Raji (cell line): ENCODE measurements around the gene GNG7.

Source experiments
- POLR2A ChIP-seq: IDR thresholded peaks from 2 replicates; pipeline ENCODE4 v1.6.1; 2011; ENCODE audit warnings: low read depth, low read length, control low read depth; ENCODE audit not compliant: insufficient read depth

Gene GNG7

DNA sequence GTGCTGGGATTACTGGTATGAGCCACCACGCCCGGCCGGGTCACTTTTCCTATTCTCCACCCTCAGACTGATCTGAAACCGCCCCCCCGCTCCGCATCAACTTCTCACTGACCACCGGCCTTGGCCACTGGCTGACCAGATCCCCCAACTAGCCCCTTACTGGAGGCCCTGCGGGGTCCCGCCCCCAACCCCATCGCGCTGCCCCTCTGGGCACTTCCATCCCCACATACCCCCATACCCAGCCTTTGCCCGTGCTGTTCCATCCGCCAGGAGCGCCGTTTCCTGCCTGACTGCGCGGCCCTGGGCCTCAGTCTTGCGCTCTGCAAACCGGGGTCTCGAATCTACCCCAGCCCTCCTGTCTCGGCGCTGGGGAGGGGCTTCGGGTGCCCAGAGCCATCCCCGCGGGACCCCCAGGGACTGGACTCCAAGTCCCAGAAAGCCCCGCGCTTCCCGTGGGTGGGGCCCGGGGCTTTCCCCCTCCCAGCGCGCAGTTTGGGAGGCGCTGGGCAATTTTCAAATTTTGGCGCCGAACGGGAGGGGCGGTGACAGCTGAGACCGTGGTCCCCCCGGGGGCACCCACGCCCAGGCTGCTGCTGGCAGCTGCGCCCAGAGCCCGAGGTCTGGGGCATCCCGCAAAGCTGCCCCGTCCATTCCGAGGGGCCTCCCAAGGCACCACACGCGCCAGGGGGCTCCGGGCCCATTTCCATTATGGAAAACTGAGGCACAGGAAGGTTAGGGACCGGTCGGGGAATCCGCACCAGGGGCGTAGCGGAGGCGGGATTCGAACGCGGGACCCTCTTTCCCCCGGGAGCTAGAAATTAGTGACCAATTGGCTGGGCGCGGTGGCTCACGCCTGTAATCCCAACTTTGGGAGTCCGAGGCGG lies 240.5 kb downstream of the GNG7 start:
- TF ChIP-seq POLR2A: 0 out of 2 replicates have a peak, but pooled peaks have one; percentile 37
